Fibroblast of villous mesenchyme (primary cell): Measurements from ENCODE around the gene PDE4A. TPM values are rescaled to one million over a fixed set of nuclear protein-coding genes. Genes with fewer than 3 reads are reported as not detected.
"Not testable (repeated sequence)": the region's sequence is repeated elsewhere in the genome, so short reads cannot be mapped to it uniquely, and the experiment has no call there.

Experiments used
- DNase-seq: peaks from one replicate; pipeline ENCODE4 v3.0.0-alpha.2; 2010; ENCODE audit warnings: low read depth
- H3K4me3 ChIP-seq: 2 replicates; pipeline ENCODE4 v1.5.1; 2011; ENCODE audit warnings: low read depth, mild to moderate bottlenecking, low read length
- CTCF ChIP-seq: IDR thresholded peaks from 2 replicates; pipeline ENCODE4 v1.5.1; 2012; ENCODE audit warnings: low read depth, mild to moderate bottlenecking, low read length; ENCODE audit not compliant: insufficient read depth
- total RNA-seq: library from RNA; depleted of rRNA; stranded (reverse); fragments of >200 nt; gene quantifications from 2 replicates; pipeline ENCODE4 v1.2.3, GENCODE V29; 2012

Gene PDE4A
- total RNA-seq, 1 donor, result 3.9 TPM

GRCh38 chr19:10404888-10405820 is 15.2 kb upstream of the PDE4A start:
- peak overlapping the region; percentile 83 for H3K4me3 ChIP-seq
- DNase-seq, result no peak
- TF ChIP-seq CTCF, result no peak

GRCh38 chr19:10406191-10406590 is 14.1 kb upstream of the PDE4A start:
- no peak for DNase-seq
- TF ChIP-seq CTCF, result no peak
- H3K4me3 ChIP-seq, result no peak overlapping the region

- TF ChIP-seq CTCF, result no peak
- DNase-seq, result no peak
- no peak overlapping the region for H3K4me3 ChIP-seq
Observed at GRCh38 chr19:10407096-10407495, 13.2 kb upstream of the PDE4A start.

GRCh38 chr19:10408511-10409283 is 11.6 kb upstream of the PDE4A start:
- H3K4me3 ChIP-seq, result no peak overlapping the region
- DNase-seq, result no peak
- TF ChIP-seq CTCF, result no peak

- H3K4me3 ChIP-seq, DNase-seq: not testable (repeated sequence)
Observed at GRCh38 chr19:10411224-10411623, 9.1 kb upstream of the PDE4A start.

GRCh38 chr19:10412257-10412977 is 7.9 kb upstream of the PDE4A start:
- H3K4me3 ChIP-seq, result no peak overlapping the region
- DNase-seq, result no peak

More at GRCh38 chr19:10412257-10412977, 7.9 kb upstream of the PDE4A start:
- TF ChIP-seq CTCF, result no peak
